H9 (cell line): Measurements from ENCODE around the gene IQCE. TPM values are rescaled to one million over a fixed set of nuclear protein-coding genes. Genes with fewer than 3 reads are reported as not detected.

Source experiments
- DNase-seq: peaks from one replicate; pipeline ENCODE4 v3.0.0-alpha.2; 2017
- H2AFZ ChIP-seq: one replicate; pipeline ENCODE4 v1.6.1; 2013; ENCODE audit warnings: mild to moderate bottlenecking, low read length, control low read depth, moderate library complexity
- H2AK5ac ChIP-seq: 2 replicates; pipeline ENCODE4 v1.6.1; 2013; ENCODE audit warnings: low read length, control low read depth, mixed read lengths; ENCODE audit not compliant: insufficient read length
- H2BK120ac ChIP-seq: one replicate; pipeline ENCODE4 v1.6.1; 2013; ENCODE audit warnings: low read depth, mild to moderate bottlenecking, low read length, control low read depth, inconsistent platforms; ENCODE audit not compliant: poor library complexity, severe bottlenecking
- H2BK12ac ChIP-seq: 2 replicates; pipeline ENCODE4 v1.6.1; 2013; ENCODE audit warnings: low read length, control low read depth, mixed read lengths, low read depth; ENCODE audit not compliant: insufficient read length
- H2BK15ac ChIP-seq: 2 replicates; pipeline ENCODE4 v1.6.1; 2013; ENCODE audit warnings: low read depth, low read length, control low read depth
- H2BK20ac ChIP-seq: one replicate; pipeline ENCODE4 v1.6.1; 2013; ENCODE audit warnings: low read depth, mild to moderate bottlenecking, low read length, control low read depth, inconsistent platforms; ENCODE audit not compliant: poor library complexity, severe bottlenecking
- H2BK5ac ChIP-seq: 2 replicates; pipeline ENCODE4 v1.6.1; 2013; ENCODE audit warnings: low read length, control low read depth, mixed read lengths; ENCODE audit not compliant: insufficient read length
- H3K14ac ChIP-seq: 2 replicates; pipeline ENCODE4 v1.6.1; 2013; ENCODE audit warnings: low read length, control low read depth; ENCODE audit not compliant: insufficient read depth
- H3K18ac ChIP-seq: 2 replicates; pipeline ENCODE4 v1.6.1; 2013; ENCODE audit warnings: low read depth, mild to moderate bottlenecking, mixed read lengths, low read length, control low read depth; ENCODE audit not compliant: insufficient read length
- H3K23ac ChIP-seq: 2 replicates; pipeline ENCODE4 v1.6.1; 2013; ENCODE audit warnings: low read length, control low read depth, mixed read lengths, low read depth; ENCODE audit not compliant: insufficient read length
- H3K23me2 ChIP-seq: 2 replicates; pipeline ENCODE4 v1.6.1; 2013; ENCODE audit warnings: low read depth, mild to moderate bottlenecking, mixed read lengths, low read length, control low read depth; ENCODE audit not compliant: insufficient read length, poor library complexity, severe bottlenecking
- H3K27ac ChIP-seq: 2 replicates; pipeline ENCODE4 v1.5.1; 2013; ENCODE audit warnings: low read length, control low read depth, mixed read lengths, low read depth; ENCODE audit not compliant: insufficient read length
- H3K27me3 ChIP-seq: 2 replicates; pipeline ENCODE4 v1.6.1; 2013; ENCODE audit warnings: low read length, control low read depth, inconsistent platforms; ENCODE audit not compliant: insufficient read depth
- H3K4ac ChIP-seq: 2 replicates; pipeline ENCODE4 v1.6.1; 2013; ENCODE audit warnings: low read depth, mild to moderate bottlenecking, control low read depth, inconsistent platforms, low read length, moderate library complexity
- H3K4me1 ChIP-seq: 2 replicates; pipeline ENCODE4 v1.6.1; 2013; ENCODE audit warnings: low read length, control low read depth, inconsistent platforms; ENCODE audit not compliant: insufficient read depth
- H3K4me2 ChIP-seq: 2 replicates; pipeline ENCODE4 v1.6.1; 2013; ENCODE audit warnings: low read length, control low read depth, mixed read lengths; ENCODE audit not compliant: insufficient read length, insufficient read depth
- H3K56ac ChIP-seq: 2 replicates; pipeline ENCODE4 v1.6.1; 2013; ENCODE audit warnings: low read depth, mild to moderate bottlenecking, mixed read lengths, low read length, control low read depth; ENCODE audit not compliant: insufficient read length
- H3K79me1 ChIP-seq: 2 replicates; pipeline ENCODE4 v1.6.1; 2013; ENCODE audit warnings: low read depth, mild to moderate bottlenecking, moderate library complexity, low read length, control low read depth, inconsistent platforms; ENCODE audit not compliant: insufficient read depth, poor library complexity, severe bottlenecking
- H3K79me2 ChIP-seq: 2 replicates; pipeline ENCODE4 v1.6.1; 2013; ENCODE audit warnings: low read length, control low read depth, inconsistent platforms; ENCODE audit not compliant: insufficient read depth
- H3K9ac ChIP-seq: 2 replicates; pipeline ENCODE4 v1.6.1; 2013; ENCODE audit warnings: low read length, control low read depth, mixed read lengths; ENCODE audit not compliant: insufficient read length; ENCODE audit errors: extremely low read depth
- H3K9me3 ChIP-seq: one replicate; pipeline ENCODE4 v1.6.1; 2013; ENCODE audit warnings: low read depth, low read length, inconsistent platforms; ENCODE audit not compliant: control insufficient read depth
- H3T11ph ChIP-seq: one replicate; pipeline ENCODE4 v1.6.1; 2013; ENCODE audit warnings: mild to moderate bottlenecking, low read length, control low read depth, inconsistent platforms
- H4K20me1 ChIP-seq: one replicate; pipeline ENCODE4 v1.6.1; 2013; ENCODE audit not compliant: control insufficient read depth, insufficient read length, insufficient read depth
- H4K5ac ChIP-seq: 2 replicates; pipeline ENCODE4 v1.6.1; 2013; ENCODE audit warnings: low read depth, mild to moderate bottlenecking, mixed read lengths, low read length, control low read depth; ENCODE audit not compliant: insufficient read length
- H4K8ac ChIP-seq: replicated peaks from 2 replicates; pipeline ENCODE4 v1.6.1; 2013; ENCODE audit warnings: low read length, control low read depth, mixed read lengths, low read depth; ENCODE audit not compliant: insufficient read length
- H4K91ac ChIP-seq: 2 replicates; pipeline ENCODE4 v1.6.1; 2013; ENCODE audit warnings: low read depth, mild to moderate bottlenecking, moderate library complexity, mixed read lengths, low read length, control low read depth; ENCODE audit not compliant: insufficient read length
- H3K27ac Mint-ChIP-seq, 3 experiments: 2 replicates in 2 of 3; 3 replicates in 1 of 3; pipeline ENCODE4 v1.8.0; 2020 to 2021; ENCODE audit warnings: mixed read lengths in 3 of 3, mild to moderate bottlenecking in 1 of 3, moderate library complexity in 1 of 3
- H3K27me3 Mint-ChIP-seq: 2 replicates; pipeline ENCODE4 v1.8.0; 2021; ENCODE audit warnings: low read depth, mild to moderate bottlenecking, moderate library complexity, mixed read lengths
- H3K36me3 Mint-ChIP-seq, 3 experiments: 2 replicates in 2 of 3; 3 replicates in 1 of 3; pipeline ENCODE4 v1.8.0; 2020 to 2021; ENCODE audit warnings: low read depth in 3 of 3, mixed read lengths in 3 of 3; ENCODE audit not compliant: insufficient read depth in 1 of 3
- H3K4me1 Mint-ChIP-seq, 2 experiments: 2 replicates each; pipeline ENCODE4 v1.8.0; 2020; ENCODE audit warnings: mixed read lengths in 2 of 2
- H3K4me3 Mint-ChIP-seq, 2 experiments: 2 replicates in 1 of 2; 3 replicates in 1 of 2; pipeline ENCODE4 v1.8.0; 2020 to 2021; ENCODE audit warnings: mild to moderate bottlenecking in 2 of 2, mixed read lengths in 2 of 2, moderate library complexity in 1 of 2
- H3K9me3 Mint-ChIP-seq, 2 experiments: 2 replicates in 1 of 2; 3 replicates in 1 of 2; pipeline ENCODE4 v1.8.0; 2020; ENCODE audit warnings: mild to moderate bottlenecking in 2 of 2, mixed read lengths in 2 of 2, moderate library complexity in 1 of 2
- WGBS: extraction: QIAGEN DNeasy Blood & Tissue Kit; methylation state at CpG from one replicate; pipeline ENCODE4 v1.1.7; 2013; ENCODE audit warnings: missing lambda C conversion rate, low lambda C conversion rate, mixed read lengths; ENCODE audit not compliant: insufficient read length; ENCODE audit errors: extremely low coverage; 5-methylcytosine and 5-hydroxymethylcytosine counted together
- total RNA-seq: library from RNA; stranded (reverse); gene quantifications from 2 replicates; pipeline ENCODE4 v1.2.1, GENCODE V29; 2021
- TF ChIP-seq, protein P1 (sequence below): fragments of 200-600 bp; sonication (generic); conservative IDR thresholded peaks from 3 replicates; pipeline ENCODE4 v1.8.0; 2021; ENCODE audit warnings: antibody characterized with exemption, mild to moderate bottlenecking

IQCE gene
- total RNA-seq, 1 experiment from 2014 or later = 7.0 TPM

GRCh38 chr7:2657208-2657607, 98.4 kb downstream of the IQCE start:
- no peaks in the 10 kb centered on the region for H3K9me3 ChIP-seq
- no peak overlapping the region for H3T11ph ChIP-seq
- H2AFZ ChIP-seq = no peak overlapping the region
- H3K23me2 ChIP-seq = no peaks in the 10 kb centered on the region
- peaks cover 13 to 42% (median 29%) of the 10 kb centered on the region in 3 experiments for H3K36me3 Mint-ChIP-seq
- H2BK20ac ChIP-seq = no peak overlapping the region
- no CpG with 5 or more reads among the region's 2 CpGs for WGBS
- H3K9ac ChIP-seq = no peak overlapping the region
- no peaks in the 10 kb centered on the region for H3K4me1 Mint-ChIP-seq
- H2BK5ac ChIP-seq = no peak overlapping the region
- no peak overlapping the region for H2BK15ac ChIP-seq
- DNase-seq = no peak
- TF ChIP-seq, protein P1, sequence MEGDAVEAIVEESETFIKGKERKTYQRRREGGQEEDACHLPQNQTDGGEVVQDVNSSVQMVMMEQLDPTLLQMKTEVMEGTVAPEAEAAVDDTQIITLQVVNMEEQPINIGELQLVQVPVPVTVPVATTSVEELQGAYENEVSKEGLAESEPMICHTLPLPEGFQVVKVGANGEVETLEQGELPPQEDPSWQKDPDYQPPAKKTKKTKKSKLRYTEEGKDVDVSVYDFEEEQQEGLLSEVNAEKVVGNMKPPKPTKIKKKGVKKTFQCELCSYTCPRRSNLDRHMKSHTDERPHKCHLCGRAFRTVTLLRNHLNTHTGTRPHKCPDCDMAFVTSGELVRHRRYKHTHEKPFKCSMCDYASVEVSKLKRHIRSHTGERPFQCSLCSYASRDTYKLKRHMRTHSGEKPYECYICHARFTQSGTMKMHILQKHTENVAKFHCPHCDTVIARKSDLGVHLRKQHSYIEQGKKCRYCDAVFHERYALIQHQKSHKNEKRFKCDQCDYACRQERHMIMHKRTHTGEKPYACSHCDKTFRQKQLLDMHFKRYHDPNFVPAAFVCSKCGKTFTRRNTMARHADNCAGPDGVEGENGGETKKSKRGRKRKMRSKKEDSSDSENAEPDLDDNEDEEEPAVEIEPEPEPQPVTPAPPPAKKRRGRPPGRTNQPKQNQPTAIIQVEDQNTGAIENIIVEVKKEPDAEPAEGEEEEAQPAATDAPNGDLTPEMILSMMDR = no peak
- H3K56ac ChIP-seq = no peak overlapping the region
- H3K18ac ChIP-seq = no peak overlapping the region
- H3K4me2 ChIP-seq = no peak overlapping the region
- H4K8ac ChIP-seq = no peak overlapping the region
- H3K4me3 Mint-ChIP-seq = no peak overlapping the region; a peak in 1 of 5 replicates
- no peak overlapping the region for H3K14ac ChIP-seq
- H3K27ac Mint-ChIP-seq = no peak overlapping the region
- H4K5ac ChIP-seq = no peak overlapping the region
- H3K27me3 Mint-ChIP-seq = no peaks in the 10 kb centered on the region; the same call in 1 of the 2 replicates
- H2BK120ac ChIP-seq = no peak overlapping the region
- H3K79me2 ChIP-seq = no peaks in the 10 kb centered on the region
- no peak overlapping the region for H2AK5ac ChIP-seq
- no peak overlapping the region for H3K4ac ChIP-seq
- no peak overlapping the region for H3K23ac ChIP-seq
- H3K9me3 Mint-ChIP-seq = no peaks in the 10 kb centered on the region; a peak in 1 of 5 replicates
- no peak overlapping the region for H4K91ac ChIP-seq
- H3K79me1 ChIP-seq = no peaks in the 10 kb centered on the region
- no peaks in the 10 kb centered on the region for H3K4me1 ChIP-seq
- no peaks in the 10 kb centered on the region for H4K20me1 ChIP-seq
- H3K27ac ChIP-seq = no peak overlapping the region
- H2BK12ac ChIP-seq = no peak overlapping the region
- H3K27me3 ChIP-seq = no peaks in the 10 kb centered on the region
